Endometrial microvascular endothelial cells (primary cell): ENCODE measurements around the gene TNRC18. TPM values are rescaled to one million over a fixed set of nuclear protein-coding genes. Genes with fewer than 3 reads are reported as not detected.
"Not testable (repeated sequence)": the region's sequence is repeated elsewhere in the genome, so short reads cannot be mapped to it uniquely, and the experiment has no call there.

Source experiments
- in situ Hi-C: cut with HindIII; loops from 2 replicates; pipeline ENCODE4 v1.10.0; 2017; ENCODE audit warnings: low sequenced_read_pairs, low pct_unique_long_range_greater_than_20kb; ENCODE audit errors: inconsistent ontology term
- total RNA-seq: library from RNA; depleted of rRNA; stranded (reverse); fragments of >200 nt; gene quantifications from one replicate; pipeline ENCODE4 v1.2.3, GENCODE V29; 2015; ENCODE audit errors: inconsistent ontology term

The TNRC18 gene
- total RNA-seq, 1 donor from 2014 or later = 20.1 TPM

DNA sequence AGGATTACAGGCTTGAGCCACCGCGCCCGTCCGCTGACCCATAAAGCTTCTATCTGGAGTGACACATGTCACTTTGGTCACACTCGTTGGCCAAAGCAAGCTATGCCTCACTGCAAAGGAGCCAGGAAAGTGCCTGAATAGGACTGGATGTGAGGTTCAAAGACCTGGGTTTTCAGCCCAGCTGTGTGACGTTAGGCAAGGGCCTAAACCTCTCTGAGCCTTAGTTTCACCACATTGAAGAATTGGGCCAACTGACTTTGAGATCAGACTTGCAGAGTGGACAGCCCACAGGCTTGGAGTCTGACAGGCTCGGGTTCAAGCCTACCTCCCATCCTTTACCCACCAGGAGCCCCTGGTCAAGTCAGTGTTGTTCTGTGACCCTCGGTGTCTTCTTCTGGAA is 135.1 kb downstream of the TNRC18 start:
- in situ Hi-C loops = not testable (repeated sequence)

DNA sequence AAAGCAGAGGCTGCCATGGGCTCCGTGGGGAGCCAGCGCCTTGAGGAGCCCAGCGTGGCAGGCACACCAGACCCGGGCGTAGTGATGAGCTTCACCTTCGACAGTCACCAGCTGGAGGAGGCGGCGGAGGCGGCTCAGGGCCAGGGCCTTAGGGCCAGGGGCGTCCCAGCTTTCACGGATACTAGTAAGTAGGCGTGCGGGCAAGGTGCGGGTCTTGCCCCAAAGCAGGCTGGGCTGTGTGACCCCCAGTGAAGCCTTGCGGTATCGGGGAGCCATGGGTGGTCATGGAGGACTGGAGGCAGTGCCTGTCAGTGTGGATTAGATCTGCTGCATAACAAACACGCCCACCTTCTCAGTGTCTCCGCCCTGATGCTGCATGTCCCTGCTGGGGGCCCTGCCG is 135.8 kb downstream of the TNRC18 start:
- in situ Hi-C loops = no loop called here

DNA sequence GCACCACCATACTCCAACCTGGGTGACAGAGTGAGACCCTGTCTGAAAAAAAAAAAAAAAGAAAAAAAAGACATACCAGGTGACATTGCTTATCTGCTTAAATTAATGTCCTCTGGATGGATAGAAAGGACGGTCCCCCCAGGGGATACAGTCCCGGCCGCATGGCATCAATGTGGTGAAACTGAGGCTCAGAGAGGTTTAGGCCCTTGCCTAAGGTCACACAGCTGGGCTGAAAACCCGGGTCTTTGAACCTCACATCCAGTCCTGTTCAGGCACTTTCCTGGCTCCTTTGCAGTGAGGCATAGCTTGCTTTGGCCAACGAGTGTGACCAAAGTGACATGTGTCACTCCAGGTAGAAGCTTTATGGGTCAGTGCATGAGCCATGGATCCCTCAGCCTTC is 136.3 kb downstream of the TNRC18 start:
- in situ Hi-C loops = not testable (repeated sequence)

DNA sequence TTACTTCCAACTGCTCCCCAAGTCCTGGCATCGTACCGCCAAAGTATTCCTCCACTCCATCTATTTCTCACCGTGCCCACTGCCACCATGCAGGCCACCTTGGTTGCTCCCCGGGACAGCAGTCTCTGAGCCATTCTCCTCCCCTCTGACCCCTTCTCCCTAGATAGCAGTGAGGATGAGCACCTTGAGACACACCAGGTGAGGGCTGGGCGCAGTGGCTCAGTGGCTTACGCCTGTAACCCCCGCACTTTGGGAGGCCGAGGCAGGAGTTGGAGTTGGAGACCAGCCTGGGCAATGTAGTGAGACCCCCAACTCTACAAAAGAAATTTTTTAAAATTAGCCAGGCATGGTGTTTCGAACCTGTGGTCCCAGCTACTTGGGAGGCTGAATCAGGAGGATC is 136.7 kb downstream of the TNRC18 start:
- in situ Hi-C loops = no loop called here

DNA sequence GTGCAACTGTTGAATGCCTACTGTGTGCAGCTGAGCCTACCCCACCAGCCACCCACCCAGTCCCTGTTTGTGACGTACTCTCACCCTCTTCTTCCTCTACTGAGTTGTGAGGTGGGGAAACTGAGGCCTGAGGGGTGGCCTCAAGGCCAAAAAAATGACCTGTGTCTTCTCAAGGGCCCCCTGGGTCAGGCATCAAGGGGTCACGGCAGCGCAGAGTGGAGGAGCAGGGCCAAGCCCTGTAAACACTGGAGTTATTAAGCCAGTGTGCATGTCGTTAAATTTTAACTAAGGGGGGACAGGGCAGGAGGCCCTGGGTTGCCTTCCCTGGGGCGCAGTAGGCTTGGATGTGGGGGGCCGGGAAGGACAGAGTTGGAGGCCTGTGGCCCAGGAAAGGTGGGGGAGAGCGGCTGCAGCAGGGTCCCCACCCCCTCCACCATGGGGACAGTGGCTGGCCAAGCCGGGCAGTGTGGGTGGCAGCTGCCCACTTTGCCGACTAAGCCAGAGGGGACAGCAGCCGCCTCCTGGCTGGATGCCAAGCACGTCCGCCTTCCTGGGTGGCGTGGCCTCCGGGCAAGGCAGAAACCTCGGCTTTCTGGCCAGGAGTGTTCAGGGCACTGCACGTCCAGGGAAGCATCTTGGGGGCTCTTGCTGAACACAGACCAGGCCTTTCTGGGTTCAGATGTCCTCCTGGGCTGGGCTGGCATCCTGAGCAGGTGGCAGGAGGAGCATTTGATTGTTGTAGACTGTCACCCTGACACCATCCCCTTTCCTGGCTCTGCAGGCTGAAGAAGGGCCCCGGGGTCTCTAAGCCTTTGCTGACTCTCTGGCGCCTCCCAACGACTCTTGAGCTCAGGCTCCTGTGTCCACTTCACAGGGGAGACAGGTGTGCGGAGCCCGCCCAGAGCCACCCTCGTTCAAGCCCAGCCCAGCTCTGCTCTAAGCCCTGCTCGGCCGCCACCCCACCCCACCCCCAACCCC is 139.0 kb downstream of the TNRC18 start:
- in situ Hi-C loops = no loop called here

DNA sequence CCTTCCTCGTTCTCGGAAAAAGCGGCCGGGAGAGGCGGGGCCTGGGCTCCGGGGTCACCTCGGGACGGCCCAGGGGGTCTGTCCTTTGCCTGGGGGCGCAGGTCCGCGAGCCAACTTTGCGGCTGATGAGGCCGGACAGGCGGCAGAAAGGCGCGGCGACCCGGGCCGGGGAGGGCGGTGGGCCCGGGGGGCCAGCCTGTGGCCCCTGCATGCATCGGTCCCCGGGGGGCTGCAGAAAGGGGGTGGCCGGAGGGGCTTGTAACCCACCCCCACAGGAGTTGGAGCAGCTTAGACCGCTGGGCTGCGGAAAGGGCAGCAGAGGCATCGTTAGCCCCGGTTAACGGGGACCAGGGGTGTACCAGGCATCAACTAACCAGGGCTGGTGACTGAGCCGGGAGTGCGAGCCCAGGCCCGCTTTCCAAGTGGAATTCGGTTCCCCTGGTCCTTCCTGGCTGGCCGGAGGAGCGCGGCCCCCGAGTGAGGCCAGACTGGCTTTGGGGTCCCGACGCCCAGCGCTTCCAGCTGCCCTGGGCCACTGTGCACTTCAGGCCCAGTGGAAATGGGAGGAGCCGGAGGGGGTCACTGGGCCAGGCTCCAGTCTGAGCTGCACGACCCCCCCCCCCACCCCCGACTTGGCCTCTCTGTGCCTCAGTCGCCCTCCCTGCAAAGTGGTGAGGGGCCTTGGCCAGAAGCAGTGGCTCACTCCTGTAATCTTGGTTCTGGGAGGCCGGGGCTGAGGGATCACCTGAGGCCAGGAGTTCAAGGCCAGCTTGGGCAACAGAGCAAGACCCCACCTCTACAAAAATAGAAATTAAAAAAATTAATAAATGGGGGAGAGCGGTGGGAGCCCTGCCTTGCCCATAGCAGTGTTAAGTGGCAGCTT is 140.0 kb downstream of the TNRC18 start:
- in situ Hi-C loops = no loop called here

DNA sequence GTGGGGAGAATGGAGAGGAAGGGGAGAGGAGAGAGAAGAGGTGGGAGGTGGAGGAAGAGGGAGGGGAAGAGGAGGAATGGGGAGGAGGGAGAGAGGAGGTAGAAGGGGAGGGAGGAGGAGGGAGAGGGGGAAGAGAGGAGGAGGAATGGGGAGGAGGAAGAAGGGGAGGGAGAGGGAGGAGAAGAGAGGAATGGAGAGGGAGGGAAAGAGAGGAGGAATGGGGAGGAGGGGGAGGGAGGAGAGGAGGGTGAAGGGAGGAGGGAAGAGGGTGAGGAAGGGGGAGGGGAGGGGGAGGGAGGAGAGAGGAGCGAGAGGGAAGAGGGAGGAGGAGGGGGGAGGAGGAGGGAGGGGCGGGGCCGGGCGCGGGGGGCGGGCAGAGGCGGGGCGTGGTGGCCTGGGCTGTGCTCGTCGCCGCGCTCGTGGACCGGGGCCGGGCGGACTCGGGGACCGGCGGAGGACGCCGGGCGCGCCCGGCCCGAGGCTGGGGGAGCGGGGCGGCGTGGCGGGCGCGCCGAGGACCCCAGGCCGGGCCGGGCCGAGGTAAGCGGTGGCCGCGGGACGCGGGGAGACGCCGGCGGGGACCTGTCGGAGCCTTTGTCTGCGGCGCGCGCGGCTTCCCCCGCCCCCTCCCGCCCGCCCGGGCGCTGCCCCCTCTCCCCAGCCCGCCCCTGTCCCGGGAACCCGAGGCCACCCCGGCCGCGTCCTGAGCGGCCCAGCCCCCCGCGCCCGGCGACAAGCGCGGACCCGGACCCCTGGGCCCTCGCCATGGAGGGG is 140.9 kb downstream of the TNRC18 start, which contains the start of gene SLC29A4:
Gene SLC29A4 (plus strand): TSS at position 401 of the 774 bp plus-strand sequence. CDS start 4,874 bp downstream, outside the sequence.
- in situ Hi-C loops = no loop called here

DNA sequence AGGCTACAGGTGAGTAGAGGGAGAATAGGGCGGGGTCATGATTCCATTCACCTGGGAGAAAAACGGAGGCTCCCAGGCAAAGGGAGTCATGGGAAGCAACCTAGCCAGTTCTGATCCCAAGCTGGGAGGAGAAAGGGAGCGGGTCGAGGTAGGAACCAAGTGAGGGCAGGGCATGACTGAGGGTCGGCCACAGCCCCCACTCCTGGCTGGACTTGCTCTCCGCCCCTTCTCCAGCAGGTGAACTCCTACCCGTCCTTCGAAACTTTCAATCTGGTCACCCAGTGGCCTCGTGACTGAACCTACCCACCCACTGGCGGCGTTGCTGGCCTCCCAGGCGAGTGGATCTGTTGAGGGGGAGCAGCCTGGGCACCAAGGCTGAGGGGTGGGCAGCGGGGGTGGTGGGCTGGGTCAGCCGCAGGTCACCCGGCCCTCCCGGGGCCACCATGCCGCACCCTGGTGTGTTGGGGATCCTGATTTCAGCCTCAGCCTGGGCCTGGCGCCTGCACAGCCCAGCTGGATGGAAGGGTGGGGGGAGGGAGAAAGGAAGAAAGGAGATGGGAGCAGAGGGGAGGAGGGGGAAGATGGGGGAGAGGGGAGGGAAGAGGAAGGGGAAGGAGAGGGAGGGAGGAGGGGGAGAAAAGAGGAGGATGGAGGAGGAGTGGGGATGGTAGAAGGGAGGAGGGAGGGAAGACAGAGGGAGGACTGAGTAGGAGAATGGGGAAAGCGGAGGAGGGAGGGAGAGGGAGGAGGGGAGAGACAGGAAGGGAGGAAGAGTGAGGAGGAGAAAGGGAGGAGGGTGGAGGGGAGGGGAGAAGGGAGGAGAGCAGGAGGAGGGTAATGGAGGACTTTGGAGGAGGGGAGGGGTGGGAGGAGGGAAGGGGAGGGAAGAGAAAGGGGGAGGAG is 141.8 kb downstream of the TNRC18 start:
- in situ Hi-C loops = not testable (repeated sequence)

DNA sequence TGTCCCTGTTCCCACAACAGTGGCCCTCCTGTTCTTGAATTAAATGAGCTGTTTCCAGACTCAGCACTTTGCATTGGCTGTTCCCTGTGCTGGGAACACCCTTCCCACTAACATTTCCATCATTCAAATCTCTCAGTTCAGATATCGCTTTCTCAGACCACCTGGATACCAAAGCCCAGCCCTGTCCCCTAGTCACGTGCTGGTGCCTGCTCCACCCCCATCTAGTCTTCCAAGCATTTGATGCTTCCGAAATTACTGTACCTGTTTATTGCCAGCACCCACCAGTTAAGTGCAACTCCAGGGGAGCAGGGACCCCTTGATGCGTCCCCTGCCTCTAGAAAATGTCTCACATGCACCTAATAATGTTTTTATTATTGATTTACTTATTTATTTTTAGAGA is 143.9 kb downstream of the TNRC18 start:
- in situ Hi-C loops = no loop called here

DNA sequence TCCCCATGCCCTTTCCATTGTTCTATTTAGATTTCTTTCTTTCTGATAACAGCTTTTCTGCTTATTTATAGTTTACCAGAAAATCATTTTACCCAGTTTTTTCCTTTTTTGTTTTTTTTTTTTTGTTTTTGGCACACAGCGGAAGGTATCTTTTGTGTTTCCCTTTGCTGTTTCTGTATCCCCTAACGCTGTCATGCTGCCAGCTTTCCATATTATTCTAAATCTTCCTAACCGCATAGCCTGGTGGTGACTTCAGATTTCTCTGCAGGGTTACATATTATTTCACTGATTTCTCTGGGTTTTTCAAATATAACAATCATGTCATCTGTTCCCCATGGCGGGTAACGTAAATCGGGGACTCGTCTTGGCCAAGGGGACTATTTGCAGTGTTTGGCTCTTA is 144.9 kb downstream of the TNRC18 start:
- in situ Hi-C loops = no loop called here

DNA sequence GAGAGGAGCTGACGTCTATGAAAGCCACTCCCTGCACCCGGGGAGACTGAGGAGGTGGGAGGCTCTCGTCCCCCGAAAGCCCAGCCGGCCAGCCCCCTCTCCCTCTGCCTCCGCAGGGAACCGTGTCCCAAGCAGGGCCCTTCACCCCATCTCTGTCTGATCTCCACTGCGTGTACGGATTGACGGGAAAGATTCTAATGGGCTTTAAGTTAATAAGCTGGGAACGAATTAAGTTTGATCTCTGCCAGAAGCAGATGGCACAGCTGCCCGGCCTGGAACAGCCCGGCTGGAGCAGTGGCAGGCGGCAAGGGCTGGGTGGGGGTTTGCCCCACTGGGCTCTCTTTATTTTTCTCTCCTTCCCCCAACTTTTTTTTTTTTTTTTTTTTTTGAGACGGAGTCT is 147.0 kb downstream of the TNRC18 start:
- in situ Hi-C loops = no loop called here

DNA sequence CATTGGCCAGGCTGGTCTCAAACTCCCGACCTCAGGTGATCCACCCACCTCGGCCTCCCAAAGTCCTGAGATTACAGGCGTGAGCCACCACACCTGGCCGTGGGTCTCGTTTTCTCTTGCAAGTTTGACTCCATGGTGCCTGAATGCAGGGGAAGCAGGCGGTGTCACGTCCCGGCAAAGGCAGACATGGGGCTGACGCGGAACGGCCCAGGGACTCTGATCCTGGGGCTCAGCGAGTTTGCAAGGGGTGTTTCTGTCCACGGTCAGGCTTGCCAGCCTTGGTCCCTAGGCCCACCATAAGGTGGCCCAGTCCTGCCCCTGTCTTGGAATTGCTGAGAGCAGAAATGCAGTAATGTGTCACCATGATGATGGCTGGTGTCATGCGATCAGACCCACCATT is 147.5 kb downstream of the TNRC18 start:
- in situ Hi-C loops = not testable (repeated sequence)

DNA sequence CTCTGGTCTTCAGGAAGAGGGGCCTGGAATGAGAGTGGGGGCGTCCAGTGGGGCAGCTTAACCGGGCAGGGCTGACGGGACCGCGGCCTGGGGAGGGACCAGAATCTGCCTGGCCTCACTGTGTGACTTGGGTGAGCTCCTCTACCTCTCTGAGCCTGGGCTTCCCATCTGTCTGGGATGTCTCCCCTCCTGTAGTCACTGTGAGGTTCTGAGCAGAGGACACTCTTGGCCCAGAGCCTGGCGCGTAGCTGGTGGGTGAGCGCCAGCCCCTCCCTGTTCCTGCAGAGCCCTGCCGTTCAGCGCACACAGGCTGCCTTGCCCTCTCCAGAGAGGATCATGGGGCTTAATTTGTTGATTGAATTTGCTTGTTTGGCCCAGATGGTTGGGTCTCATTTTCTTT is 148.1 kb downstream of the TNRC18 start:
- in situ Hi-C loops = not testable (repeated sequence)

DNA sequence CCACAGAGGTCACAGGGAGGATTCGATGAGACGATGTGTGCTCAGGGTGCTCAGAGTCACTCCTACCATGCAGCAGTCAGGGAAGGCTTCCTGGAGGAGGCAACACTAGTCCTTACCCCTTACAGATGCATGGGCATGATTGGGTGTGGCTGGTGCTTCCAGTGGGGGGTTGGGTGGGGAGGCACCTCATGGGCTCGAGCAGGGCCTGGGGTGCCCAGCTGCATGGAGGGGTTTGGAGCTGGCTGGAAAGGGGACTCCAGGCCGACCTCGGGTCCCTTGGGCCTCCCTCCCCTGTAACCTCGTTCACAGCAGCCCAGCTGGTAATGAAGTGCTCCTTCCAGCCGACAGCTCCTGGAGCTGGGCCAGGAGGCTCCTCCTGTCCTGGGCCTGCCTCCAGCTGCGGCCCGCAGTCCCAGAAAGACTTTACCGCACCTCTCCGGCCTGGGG is 148.6 kb downstream of the TNRC18 start:
- in situ Hi-C loops = not testable (repeated sequence)

DNA sequence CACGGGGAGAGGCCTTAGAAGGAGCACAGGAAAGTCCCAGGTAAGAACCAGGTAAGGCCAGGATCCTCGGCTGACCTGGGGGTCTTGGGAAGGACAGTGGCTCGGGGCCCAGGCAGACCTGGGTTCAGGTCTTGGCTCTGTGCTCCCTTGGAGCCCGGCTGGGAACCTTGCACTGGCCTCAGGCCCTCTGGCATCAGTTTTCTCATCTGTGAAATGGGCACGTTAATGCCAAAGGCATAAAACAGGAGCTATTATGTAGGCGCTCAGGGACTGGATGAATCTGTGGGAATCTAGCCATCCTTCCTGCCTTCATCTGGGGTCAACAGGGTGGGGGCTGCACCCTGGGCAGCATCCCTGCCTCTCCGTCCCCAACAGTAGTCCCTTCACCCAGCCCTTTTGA is 149.2 kb downstream of the TNRC18 start:
- in situ Hi-C loops = no loop called here

DNA sequence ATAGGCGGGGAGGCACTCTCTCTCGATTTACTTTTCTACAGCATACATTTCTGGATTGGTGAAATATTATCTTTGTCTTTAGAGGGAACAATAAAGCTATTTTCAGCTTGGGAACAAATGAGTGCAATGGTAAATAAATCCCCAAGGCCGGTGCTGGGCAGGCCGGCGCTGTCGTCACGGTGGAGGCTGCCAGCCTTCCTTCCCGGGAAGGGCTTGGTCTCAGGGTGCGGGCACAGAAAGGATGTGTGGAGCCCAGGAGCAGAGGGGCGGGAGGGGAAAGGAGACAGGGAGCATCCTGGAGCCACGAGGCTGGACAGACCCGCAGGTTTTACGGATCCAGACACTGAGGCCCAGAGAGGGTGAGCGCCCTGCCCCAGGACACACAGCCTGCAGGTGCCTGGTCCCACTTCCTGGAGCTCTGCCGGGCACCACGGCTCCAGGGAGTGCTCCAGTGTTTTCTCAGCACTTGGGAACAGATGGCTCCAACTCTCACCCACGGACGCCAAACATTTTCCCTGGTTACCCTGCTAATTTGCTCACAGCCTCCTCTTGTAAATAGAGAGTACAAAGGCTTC is 149.7 kb downstream of the TNRC18 start:
- in situ Hi-C loops = not testable (repeated sequence)

DNA sequence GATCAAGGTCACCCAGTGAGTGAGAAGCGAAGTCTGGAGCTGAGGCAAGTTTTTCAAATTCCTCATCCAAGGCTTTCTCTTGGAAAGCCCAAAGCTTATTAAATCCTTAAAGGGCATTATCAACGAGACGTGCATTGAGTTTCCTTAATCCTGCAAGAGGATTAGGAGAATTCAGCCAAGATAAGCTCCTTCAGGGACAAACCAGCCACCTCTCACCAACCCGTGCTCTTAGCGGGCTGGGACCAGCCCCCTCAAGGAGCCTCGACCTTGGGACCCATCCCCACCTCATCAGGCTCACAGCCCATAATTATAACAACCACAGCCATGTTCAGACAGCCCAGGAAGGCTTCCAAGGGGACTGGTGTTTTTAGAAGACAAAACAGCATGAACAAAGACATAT is 152.8 kb downstream of the TNRC18 start:
- in situ Hi-C loops = no loop called here
